ENCODE measurements around the gene SCFD2. TPM values are rescaled to one million over a fixed set of nuclear protein-coding genes. Genes with fewer than 3 reads are reported as not detected.

The SCFD2 gene
- polyA plus RNA-seq, 1 of the 3 experiments (the other 2 are of a cell fraction) = 14.1 TPM

DNA sequence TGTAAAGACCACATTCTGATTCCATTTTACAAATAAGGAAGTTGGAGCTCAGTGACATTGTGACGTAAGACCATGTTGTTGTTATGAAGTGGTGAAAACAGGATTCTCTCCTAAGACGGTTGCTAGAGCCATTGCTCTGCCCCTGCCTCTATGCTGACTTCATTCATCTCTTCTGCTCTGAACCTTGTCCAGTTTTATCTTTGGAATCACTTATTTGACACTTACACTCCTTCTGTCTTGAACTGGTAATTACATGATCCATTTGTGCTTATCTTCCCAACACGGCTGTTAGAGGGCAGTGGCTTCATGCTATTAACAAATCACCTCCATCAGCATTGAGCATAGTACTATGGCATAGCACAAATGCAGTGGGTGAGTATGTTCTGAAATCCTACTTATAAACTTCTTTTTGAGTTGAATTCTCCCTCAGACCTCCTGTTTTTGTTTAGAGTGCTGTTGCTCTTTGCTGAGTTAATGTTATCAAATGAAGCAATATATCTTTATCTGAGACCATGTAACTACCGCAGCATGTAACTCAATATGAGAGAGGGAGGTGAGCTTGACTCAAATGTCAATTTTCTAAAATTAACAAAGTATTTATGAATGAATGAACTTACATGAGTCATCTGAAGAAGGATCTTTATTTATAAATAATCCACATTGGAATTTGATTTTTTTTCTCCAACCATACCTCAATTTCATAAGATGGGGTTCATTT, 326.0 kb downstream of the SCFD2 start:
- POLR2A ChIA-PET = no interaction called here
- H3K36me3 ChIP-seq (replicated peaks in 1 of 2; ENCODE audit: control insufficient read depth in 1 of 2, insufficient read depth in 2 of 2, low read length in 1 of 2) = no peaks in the 10 kb centered on the region
- TF ChIP-seq, protein P1, sequence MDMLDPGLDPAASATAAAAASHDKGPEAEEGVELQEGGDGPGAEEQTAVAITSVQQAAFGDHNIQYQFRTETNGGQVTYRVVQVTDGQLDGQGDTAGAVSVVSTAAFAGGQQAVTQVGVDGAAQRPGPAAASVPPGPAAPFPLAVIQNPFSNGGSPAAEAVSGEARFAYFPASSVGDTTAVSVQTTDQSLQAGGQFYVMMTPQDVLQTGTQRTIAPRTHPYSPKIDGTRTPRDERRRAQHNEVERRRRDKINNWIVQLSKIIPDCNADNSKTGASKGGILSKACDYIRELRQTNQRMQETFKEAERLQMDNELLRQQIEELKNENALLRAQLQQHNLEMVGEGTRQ (IDR thresholded peaks at IDR 0.05; ENCODE audit: borderline replicate concordance, low read depth, low read length) = no peak

DNA sequence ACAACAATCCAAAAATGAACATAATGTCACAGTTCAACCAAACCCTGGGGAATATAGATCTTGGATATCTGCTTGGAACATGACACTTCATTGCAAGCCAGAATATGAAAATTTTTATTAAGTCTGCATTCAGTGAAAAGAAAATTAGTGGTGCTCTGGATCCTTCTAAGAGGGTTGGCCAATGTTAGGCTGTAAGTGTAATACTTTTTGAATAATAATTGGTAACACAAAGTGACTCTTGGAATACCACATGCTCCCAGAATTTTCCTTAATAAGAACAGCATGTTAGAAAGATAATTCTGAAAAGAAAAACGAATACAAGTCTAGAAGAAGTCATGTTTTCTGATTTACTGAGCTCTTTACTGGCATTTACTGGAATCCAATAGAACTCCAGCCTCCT, 328.0 kb downstream of the SCFD2 start:
- CTCF ChIA-PET = no interaction called here
- TF ChIP-seq GATA2 (CRISPR knock-in tag; IDR thresholded peaks at IDR 0.05) = no peak
- TF ChIP-seq SIN3A (IDR thresholded peaks at IDR 0.05; ENCODE audit: borderline replicate concordance, low read depth, low read length) = no peak
- TF ChIP-seq YY1 (IDR thresholded peaks at IDR 0.05; ENCODE audit: low read depth) = no peak
- TF ChIP-seq MXI1 (IDR thresholded peaks at IDR 0.05; ENCODE audit: low read depth, low read length) = no peak
- TF ChIP-seq, protein P2, sequence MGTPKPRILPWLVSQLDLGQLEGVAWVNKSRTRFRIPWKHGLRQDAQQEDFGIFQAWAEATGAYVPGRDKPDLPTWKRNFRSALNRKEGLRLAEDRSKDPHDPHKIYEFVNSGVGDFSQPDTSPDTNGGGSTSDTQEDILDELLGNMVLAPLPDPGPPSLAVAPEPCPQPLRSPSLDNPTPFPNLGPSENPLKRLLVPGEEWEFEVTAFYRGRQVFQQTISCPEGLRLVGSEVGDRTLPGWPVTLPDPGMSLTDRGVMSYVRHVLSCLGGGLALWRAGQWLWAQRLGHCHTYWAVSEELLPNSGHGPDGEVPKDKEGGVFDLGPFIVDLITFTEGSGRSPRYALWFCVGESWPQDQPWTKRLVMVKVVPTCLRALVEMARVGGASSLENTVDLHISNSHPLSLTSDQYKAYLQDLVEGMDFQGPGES (IDR thresholded peaks at IDR 0.05; ENCODE audit: low read depth, low read length) = no peak
- TF ChIP-seq FOXJ3 (CRISPR knock-in tag; IDR thresholded peaks at IDR 0.05) = no peak
- no peak for TF ChIP-seq RXRA (IDR thresholded peaks at IDR 0.05; ENCODE audit: borderline replicate concordance, low read depth)
- TF ChIP-seq, protein P3, sequence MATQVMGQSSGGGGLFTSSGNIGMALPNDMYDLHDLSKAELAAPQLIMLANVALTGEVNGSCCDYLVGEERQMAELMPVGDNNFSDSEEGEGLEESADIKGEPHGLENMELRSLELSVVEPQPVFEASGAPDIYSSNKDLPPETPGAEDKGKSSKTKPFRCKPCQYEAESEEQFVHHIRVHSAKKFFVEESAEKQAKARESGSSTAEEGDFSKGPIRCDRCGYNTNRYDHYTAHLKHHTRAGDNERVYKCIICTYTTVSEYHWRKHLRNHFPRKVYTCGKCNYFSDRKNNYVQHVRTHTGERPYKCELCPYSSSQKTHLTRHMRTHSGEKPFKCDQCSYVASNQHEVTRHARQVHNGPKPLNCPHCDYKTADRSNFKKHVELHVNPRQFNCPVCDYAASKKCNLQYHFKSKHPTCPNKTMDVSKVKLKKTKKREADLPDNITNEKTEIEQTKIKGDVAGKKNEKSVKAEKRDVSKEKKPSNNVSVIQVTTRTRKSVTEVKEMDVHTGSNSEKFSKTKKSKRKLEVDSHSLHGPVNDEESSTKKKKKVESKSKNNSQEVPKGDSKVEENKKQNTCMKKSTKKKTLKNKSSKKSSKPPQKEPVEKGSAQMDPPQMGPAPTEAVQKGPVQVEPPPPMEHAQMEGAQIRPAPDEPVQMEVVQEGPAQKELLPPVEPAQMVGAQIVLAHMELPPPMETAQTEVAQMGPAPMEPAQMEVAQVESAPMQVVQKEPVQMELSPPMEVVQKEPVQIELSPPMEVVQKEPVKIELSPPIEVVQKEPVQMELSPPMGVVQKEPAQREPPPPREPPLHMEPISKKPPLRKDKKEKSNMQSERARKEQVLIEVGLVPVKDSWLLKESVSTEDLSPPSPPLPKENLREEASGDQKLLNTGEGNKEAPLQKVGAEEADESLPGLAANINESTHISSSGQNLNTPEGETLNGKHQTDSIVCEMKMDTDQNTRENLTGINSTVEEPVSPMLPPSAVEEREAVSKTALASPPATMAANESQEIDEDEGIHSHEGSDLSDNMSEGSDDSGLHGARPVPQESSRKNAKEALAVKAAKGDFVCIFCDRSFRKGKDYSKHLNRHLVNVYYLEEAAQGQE (IDR thresholded peaks at IDR 0.05; ENCODE audit: low read depth, low read length) = no peak
- TF ChIP-seq, protein P4, sequence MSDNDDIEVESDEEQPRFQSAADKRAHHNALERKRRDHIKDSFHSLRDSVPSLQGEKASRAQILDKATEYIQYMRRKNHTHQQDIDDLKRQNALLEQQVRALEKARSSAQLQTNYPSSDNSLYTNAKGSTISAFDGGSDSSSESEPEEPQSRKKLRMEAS (IDR thresholded peaks at IDR 0.05; ENCODE audit: low read depth) = no peak
- TF ChIP-seq NRF1 (IDR thresholded peaks at IDR 0.05; ENCODE audit: low read depth, low read length) = no peak
- TF ChIP-seq, protein P5, sequence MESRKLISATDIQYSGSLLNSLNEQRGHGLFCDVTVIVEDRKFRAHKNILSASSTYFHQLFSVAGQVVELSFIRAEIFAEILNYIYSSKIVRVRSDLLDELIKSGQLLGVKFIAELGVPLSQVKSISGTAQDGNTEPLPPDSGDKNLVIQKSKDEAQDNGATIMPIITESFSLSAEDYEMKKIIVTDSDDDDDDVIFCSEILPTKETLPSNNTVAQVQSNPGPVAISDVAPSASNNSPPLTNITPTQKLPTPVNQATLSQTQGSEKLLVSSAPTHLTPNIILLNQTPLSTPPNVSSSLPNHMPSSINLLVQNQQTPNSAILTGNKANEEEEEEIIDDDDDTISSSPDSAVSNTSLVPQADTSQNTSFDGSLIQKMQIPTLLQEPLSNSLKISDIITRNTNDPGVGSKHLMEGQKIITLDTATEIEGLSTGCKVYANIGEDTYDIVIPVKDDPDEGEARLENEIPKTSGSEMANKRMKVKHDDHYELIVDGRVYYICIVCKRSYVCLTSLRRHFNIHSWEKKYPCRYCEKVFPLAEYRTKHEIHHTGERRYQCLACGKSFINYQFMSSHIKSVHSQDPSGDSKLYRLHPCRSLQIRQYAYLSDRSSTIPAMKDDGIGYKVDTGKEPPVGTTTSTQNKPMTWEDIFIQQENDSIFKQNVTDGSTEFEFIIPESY (IDR thresholded peaks at IDR 0.05; ENCODE audit: borderline replicate concordance, low read depth) = no peak
- TF ChIP-seq, protein P6, sequence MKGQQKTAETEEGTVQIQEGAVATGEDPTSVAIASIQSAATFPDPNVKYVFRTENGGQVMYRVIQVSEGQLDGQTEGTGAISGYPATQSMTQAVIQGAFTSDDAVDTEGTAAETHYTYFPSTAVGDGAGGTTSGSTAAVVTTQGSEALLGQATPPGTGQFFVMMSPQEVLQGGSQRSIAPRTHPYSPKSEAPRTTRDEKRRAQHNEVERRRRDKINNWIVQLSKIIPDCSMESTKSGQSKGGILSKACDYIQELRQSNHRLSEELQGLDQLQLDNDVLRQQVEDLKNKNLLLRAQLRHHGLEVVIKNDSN (IDR thresholded peaks at IDR 0.05; ENCODE audit: borderline replicate concordance, low read depth) = no peak
- H3K36me3 ChIP-seq (replicated peaks in 1 of 2; ENCODE audit: control insufficient read depth in 1 of 2, insufficient read depth in 2 of 2, low read length in 1 of 2) = no peaks in the 10 kb centered on the region
- H3K9me2 ChIP-seq = no peaks in the 10 kb centered on the region
- 10% methylated on average over 1 of the region's 1 CpG for WGBS (ENCODE audit: low lambda C conversion rate)
- H3K9ac ChIP-seq = no peak overlapping the region
- H3F3A ChIP-seq (replicated peaks; ENCODE audit: insufficient read depth) = no peaks in the 10 kb centered on the region
- peaks cover 1 to 8% of the 10 kb centered on the region in 2 experiments; a peak in 3 of 4 replicates for H3K4me1 ChIP-seq (ENCODE audit: control insufficient read depth in 1 of 2, insufficient read depth in 2 of 2, low read depth in 1 of 2, low read length in 1 of 2)
- no peak overlapping the region for H3K4me2 ChIP-seq
- H3K9me3 ChIP-seq = no peaks in the 10 kb centered on the region
- H3K4me3 ChIP-seq (ENCODE audit: low read depth in 2 of 2, low read length in 1 of 2) = no peak overlapping the region
- H4K20me1 ChIP-seq (ENCODE audit: insufficient read depth) = no peaks in the 10 kb centered on the region
- DNase-seq = no peak
- peak overlapping the region in 1 of 2 experiments; percentile 5; a peak in 2 of 4 replicates for H3K27ac ChIP-seq (ENCODE audit: low read depth in 2 of 2, low read length in 1 of 2)
- H3K27me3 ChIP-seq (ENCODE audit: insufficient read depth) = no peaks in the 10 kb centered on the region
- H3K79me2 ChIP-seq (ENCODE audit: insufficient read depth) = no peaks in the 10 kb centered on the region
- POLR2A ChIA-PET = no interaction called here
- no peak overlapping the region for H2AFZ ChIP-seq (ENCODE audit: low read depth)

More for the DNA sequence above, 326.0 kb downstream of the SCFD2 start:
- H4K20me1 ChIP-seq (ENCODE audit: insufficient read depth) = no peaks in the 10 kb centered on the region
- no peak for DNase-seq
- H3K4me2 ChIP-seq = no peak overlapping the region
- no peaks in the 10 kb centered on the region for H3K79me2 ChIP-seq (ENCODE audit: insufficient read depth)
- 81% methylated on average over 4 of the region's 4 CpGs for WGBS (ENCODE audit: low lambda C conversion rate)
- H3K27me3 ChIP-seq (ENCODE audit: insufficient read depth) = no peaks in the 10 kb centered on the region
- no peak overlapping the region for H3K9ac ChIP-seq
- H3F3A ChIP-seq (replicated peaks; ENCODE audit: insufficient read depth) = no peaks in the 10 kb centered on the region
- CTCF ChIA-PET = interaction anchor here (1.0 to 2.2 kb wide), 5 partner anchors 10 to 1194 kb away, joined by 3 to 8 read pairs (median 3); no protein-coding TSS in a partner anchor
- no peak overlapping the region for H3K4me3 ChIP-seq (ENCODE audit: low read depth in 2 of 2, low read length in 1 of 2)
- H3K9me2 ChIP-seq = no peaks in the 10 kb centered on the region
- no peak overlapping the region for H2AFZ ChIP-seq (ENCODE audit: low read depth)
- H3K4me1 ChIP-seq (ENCODE audit: control insufficient read depth in 1 of 2, insufficient read depth in 2 of 2, low read depth in 1 of 2, low read length in 1 of 2) = peaks cover 5 to 20% of the 10 kb centered on the region in 2 experiments; a peak in 3 of 4 replicates
- H3K27ac ChIP-seq (ENCODE audit: low read depth in 2 of 2, low read length in 1 of 2) = peak overlapping the region in 1 of 2 experiments; percentile 77; a peak in 2 of 4 replicates
- no peaks in the 10 kb centered on the region for H3K9me3 ChIP-seq
